Measurements from ENCODE around the gene TMEM38B. TPM values are rescaled to one million over a fixed set of nuclear protein-coding genes. Genes with fewer than 3 reads are reported as not detected.
"Not testable (repeated sequence)": the region's sequence is repeated elsewhere in the genome, so short reads cannot be mapped to it uniquely, and the experiment has no call there.

The TMEM38B gene
- total RNA-seq, 1 experiment from 2014 or later = 22.6 TPM

DNA sequence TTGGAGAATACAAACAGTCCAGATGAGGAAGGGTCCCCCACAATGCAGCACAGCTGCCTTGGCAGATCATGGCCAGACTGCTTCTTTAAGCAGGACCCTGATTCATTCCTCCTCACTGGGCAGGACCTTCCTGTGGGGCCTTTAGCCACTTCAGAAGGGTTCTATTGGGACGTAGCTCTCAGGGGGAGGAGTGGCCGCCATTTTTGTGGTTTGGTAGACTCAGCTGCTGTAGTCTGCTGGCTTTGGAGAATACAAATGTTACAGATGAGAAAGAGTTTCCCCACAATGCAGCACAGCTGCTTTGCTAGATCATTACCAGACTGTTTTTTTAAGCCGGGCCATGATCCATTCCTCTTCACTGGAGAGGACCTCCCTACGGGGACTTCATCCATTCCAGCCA is 57.4 kb downstream of the TMEM38B start:
- no peak for TF ChIP-seq EZH2 (IDR thresholded peaks at IDR 0.05; ENCODE audit: borderline replicate concordance, low read depth, low read length, poor library complexity, severe bottlenecking)
- TF ChIP-seq, protein P1, sequence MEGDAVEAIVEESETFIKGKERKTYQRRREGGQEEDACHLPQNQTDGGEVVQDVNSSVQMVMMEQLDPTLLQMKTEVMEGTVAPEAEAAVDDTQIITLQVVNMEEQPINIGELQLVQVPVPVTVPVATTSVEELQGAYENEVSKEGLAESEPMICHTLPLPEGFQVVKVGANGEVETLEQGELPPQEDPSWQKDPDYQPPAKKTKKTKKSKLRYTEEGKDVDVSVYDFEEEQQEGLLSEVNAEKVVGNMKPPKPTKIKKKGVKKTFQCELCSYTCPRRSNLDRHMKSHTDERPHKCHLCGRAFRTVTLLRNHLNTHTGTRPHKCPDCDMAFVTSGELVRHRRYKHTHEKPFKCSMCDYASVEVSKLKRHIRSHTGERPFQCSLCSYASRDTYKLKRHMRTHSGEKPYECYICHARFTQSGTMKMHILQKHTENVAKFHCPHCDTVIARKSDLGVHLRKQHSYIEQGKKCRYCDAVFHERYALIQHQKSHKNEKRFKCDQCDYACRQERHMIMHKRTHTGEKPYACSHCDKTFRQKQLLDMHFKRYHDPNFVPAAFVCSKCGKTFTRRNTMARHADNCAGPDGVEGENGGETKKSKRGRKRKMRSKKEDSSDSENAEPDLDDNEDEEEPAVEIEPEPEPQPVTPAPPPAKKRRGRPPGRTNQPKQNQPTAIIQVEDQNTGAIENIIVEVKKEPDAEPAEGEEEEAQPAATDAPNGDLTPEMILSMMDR (conservative IDR thresholded peaks at IDR 0.05; ENCODE audit: low read depth, low read length) = no peak
- POLR2A ChIA-PET (ENCODE audit: low non-redundant PET) = no interaction called here
- Histone ChIP-seq H3K27ac (ENCODE audit: low read depth, low read length, poor library complexity, severe bottlenecking) (no peak overlapping the region), H3K27me3 (replicated peaks; ENCODE audit: insufficient read depth, low read depth, low read length, poor library complexity) (no peaks in the 10 kb centered on the region), H3K4me1 (ENCODE audit: insufficient read depth, low read length, poor library complexity, severe bottlenecking) (no peaks in the 10 kb centered on the region), H3K9me3 (ENCODE audit: low read depth, low read length, poor library complexity, severe bottlenecking) (no peaks in the 10 kb centered on the region), H3K36me3 (ENCODE audit: insufficient read depth, low read length, poor library complexity, severe bottlenecking) (no peaks in the 10 kb centered on the region), H3K4me3 (ENCODE audit: low read depth, low read length, poor library complexity, severe bottlenecking) (no peak overlapping the region)
- intact Hi-C loops (cut with micrococcal nuclease; ENCODE audit: unreplicated experiment) = no loop called here
- CTCF ChIA-PET = no interaction called here
- BruUV-seq (replicated peaks) = no TSS peak
- DNase-seq (ENCODE audit: low spot score) = no peak

DNA sequence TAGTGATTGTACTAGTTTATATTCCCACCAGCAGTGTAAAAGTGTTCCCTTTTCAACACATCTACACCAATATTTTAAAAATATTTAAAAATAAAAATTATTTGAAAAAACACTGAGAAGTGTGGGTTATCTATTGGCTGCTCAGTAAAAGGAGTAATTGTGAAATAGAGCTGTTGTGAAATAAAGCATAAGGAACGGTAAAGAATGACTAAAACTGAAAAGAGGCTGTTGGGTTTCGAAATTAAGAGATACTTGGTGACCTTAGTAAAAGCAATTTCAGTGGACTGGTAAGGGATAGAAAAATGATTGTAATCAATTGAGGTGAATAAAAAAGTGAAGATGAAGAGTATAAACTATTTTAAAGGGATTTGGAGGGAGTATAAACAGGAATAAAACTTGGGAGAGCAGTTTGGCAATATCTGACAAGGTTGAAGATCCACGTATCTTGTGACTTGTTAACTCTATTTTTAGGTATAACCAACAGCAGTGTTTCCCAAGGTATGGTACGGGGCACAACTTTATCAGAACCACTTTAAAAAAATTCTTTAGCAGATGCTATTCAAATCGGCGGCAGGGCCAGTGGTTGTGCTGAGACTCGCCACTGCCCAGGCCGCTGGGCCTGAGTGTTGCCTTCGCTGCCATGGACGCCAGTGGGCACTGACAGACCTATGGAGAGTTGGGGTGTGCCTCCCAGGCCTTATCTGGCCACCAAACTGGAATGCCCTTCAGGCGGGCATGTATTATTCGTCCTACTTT is 63.3 kb downstream of the TMEM38B start:
- DNase-seq (ENCODE audit: low spot score) = no peak
- no peak overlapping the region for H3K27ac ChIP-seq (ENCODE audit: low read depth, low read length, poor library complexity, severe bottlenecking)
- no peaks in the 10 kb centered on the region for H3K36me3 ChIP-seq (ENCODE audit: insufficient read depth, low read length, poor library complexity, severe bottlenecking)
- H3K4me3 ChIP-seq (ENCODE audit: low read depth, low read length, poor library complexity, severe bottlenecking) = no peak overlapping the region
- no peaks in the 10 kb centered on the region for H3K27me3 ChIP-seq (replicated peaks; ENCODE audit: insufficient read depth, low read depth, low read length, poor library complexity)
- no peaks in the 10 kb centered on the region for H3K4me1 ChIP-seq (ENCODE audit: insufficient read depth, low read length, poor library complexity, severe bottlenecking)
- CTCF ChIA-PET = no interaction called here
- intact Hi-C loops (cut with micrococcal nuclease; ENCODE audit: unreplicated experiment) = no loop called here
- TF ChIP-seq EZH2 (IDR thresholded peaks at IDR 0.05; ENCODE audit: borderline replicate concordance, low read depth, low read length, poor library complexity, severe bottlenecking) = no peak
- TF ChIP-seq, protein P1 (conservative IDR thresholded peaks at IDR 0.05; ENCODE audit: low read depth, low read length) = no peak
- H3K9me3 ChIP-seq (ENCODE audit: low read depth, low read length, poor library complexity, severe bottlenecking) = no peaks in the 10 kb centered on the region
- BruUV-seq (replicated peaks) = no TSS peak
- POLR2A ChIA-PET (ENCODE audit: low non-redundant PET) = no interaction called here

DNA sequence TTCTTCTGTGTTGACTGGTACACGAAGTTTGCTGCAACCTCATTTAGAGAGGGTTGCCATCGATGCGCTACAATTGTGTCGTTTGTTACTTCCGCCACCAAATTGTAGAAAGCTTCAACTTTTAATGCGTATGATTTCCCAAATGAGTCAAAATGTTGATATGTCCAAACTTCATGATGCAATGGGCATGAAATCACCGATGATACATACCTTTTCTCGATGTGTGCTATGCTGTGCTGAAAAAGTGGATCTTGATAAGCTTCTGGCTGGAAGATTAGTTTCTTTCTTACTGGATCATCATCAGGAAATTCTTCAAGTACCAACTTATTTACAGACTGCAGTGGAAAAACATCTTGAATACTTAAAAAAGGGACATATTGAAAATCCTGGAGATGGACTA is 65.7 kb downstream of the TMEM38B start:
- Histone ChIP-seq H3K4me3 (ENCODE audit: low read depth, low read length, poor library complexity, severe bottlenecking) (no peak overlapping the region), H3K36me3 (ENCODE audit: insufficient read depth, low read length, poor library complexity, severe bottlenecking) (no peaks in the 10 kb centered on the region), H3K27me3 (replicated peaks; ENCODE audit: insufficient read depth, low read depth, low read length, poor library complexity) (no peaks in the 10 kb centered on the region), H3K4me1 (ENCODE audit: insufficient read depth, low read length, poor library complexity, severe bottlenecking) (no peaks in the 10 kb centered on the region), H3K27ac (ENCODE audit: low read depth, low read length, poor library complexity, severe bottlenecking) (no peak overlapping the region), H3K9me3 (ENCODE audit: low read depth, low read length, poor library complexity, severe bottlenecking) (no peaks in the 10 kb centered on the region)
- intact Hi-C loops (cut with micrococcal nuclease; ENCODE audit: unreplicated experiment) = no loop called here
- ChIA-PET POLR2A (ENCODE audit: low non-redundant PET) (no interaction called here), CTCF (no interaction called here)
- TF ChIP-seq EZH2 (IDR thresholded peaks at IDR 0.05; ENCODE audit: borderline replicate concordance, low read depth, low read length, poor library complexity, severe bottlenecking) = no peak
- TF ChIP-seq, protein P1 (conservative IDR thresholded peaks at IDR 0.05; ENCODE audit: low read depth, low read length) = no peak
- BruUV-seq (replicated peaks) = no TSS peak
- no peak for DNase-seq (ENCODE audit: low spot score)

DNA sequence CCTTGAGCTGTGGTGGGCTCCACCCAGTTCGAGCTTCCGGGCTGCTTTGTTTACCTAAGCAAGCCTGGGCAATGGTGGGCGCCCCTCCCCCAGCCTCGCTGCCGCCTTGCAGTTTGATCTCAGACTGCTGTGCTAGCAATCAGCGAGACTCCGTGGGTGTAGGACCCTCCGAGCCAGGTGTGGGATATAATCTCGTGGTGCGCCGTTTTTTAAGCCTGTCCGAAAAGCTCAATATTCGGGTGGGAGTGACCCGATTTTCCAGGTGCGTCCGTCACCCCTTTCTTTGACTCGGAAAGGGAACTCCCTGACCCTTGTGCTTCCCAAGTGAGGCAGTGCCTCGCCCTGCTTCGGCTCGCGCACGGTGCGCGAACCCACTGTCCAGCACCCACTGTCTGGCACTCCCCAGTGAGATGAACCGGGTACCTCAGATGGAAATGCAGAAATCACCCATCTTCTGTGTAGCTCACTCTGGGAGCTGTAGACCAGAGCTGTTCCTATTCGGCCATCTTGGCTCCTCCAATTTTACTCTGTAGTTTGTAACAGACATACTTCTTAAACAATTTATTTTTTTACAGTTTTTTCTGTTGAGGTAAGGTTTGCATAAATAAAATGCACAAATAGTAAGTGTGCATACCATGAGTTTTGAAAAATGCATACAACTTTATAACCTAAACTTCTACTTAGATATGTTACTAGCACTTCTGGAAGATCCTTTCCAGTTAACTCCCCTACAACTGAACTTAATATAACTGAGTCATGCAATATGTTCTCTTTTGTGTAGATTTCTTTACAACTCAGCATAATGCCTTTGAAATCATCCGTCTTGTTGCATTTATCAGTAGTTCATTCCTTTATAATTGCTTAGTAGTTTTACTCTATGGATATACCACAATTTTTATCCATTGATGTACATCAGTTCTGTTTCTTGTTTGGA is 88.5 kb downstream of the TMEM38B start:
- POLR2A ChIA-PET (ENCODE audit: low non-redundant PET); CTCF ChIA-PET; H3K4me3 ChIP-seq (ENCODE audit: low read depth, low read length, poor library complexity, severe bottlenecking): not testable (repeated sequence)

DNA sequence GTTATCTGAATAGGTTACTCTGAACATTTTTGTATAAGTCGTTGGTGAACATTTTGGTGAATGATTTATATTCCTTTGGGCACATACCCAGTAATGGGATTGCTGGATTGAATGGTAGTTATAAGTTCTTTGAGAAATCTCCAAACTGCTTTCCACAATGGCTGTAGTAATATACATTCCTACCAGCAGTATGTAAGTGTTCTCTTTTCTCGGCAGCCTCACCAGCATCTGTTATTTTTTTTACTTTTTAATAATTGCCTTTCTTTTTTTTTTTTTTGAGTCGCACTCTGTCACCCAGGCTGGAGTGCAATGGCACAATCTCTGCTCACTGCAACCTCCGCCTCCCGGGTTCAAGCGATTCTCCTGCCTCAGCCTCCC is 89.1 kb downstream of the TMEM38B start:
- H3K27ac ChIP-seq (ENCODE audit: low read depth, low read length, poor library complexity, severe bottlenecking); H3K9me3 ChIP-seq (ENCODE audit: low read depth, low read length, poor library complexity, severe bottlenecking); POLR2A ChIA-PET (ENCODE audit: low non-redundant PET); H3K36me3 ChIP-seq (ENCODE audit: insufficient read depth, low read length, poor library complexity, severe bottlenecking); intact Hi-C loops (cut with micrococcal nuclease; ENCODE audit: unreplicated experiment); H3K27me3 ChIP-seq (replicated peaks; ENCODE audit: insufficient read depth, low read depth, low read length, poor library complexity); H3K4me3 ChIP-seq (ENCODE audit: low read depth, low read length, poor library complexity, severe bottlenecking); DNase-seq (ENCODE audit: low spot score); BruUV-seq (replicated peaks); CTCF ChIA-PET; H3K4me1 ChIP-seq (ENCODE audit: insufficient read depth, low read length, poor library complexity, severe bottlenecking): not testable (repeated sequence)

More for the DNA sequence above, 88.5 kb downstream of the TMEM38B start:
- H3K36me3 ChIP-seq (ENCODE audit: insufficient read depth, low read length, poor library complexity, severe bottlenecking); intact Hi-C loops (cut with micrococcal nuclease; ENCODE audit: unreplicated experiment); DNase-seq (ENCODE audit: low spot score); H3K9me3 ChIP-seq (ENCODE audit: low read depth, low read length, poor library complexity, severe bottlenecking); BruUV-seq (replicated peaks); H3K4me1 ChIP-seq (ENCODE audit: insufficient read depth, low read length, poor library complexity, severe bottlenecking); H3K27me3 ChIP-seq (replicated peaks; ENCODE audit: insufficient read depth, low read depth, low read length, poor library complexity); H3K27ac ChIP-seq (ENCODE audit: low read depth, low read length, poor library complexity, severe bottlenecking): not testable (repeated sequence)
